OCI-LY7 (cell line): ENCODE measurements around the gene ATG10. TPM values are rescaled to one million over a fixed set of nuclear protein-coding genes. Genes with fewer than 3 reads are reported as not detected.

Experiments used
- BruUV-seq: library from RNA; stranded (reverse); fragments of 400-500 nt; replicated peaks from 2 replicates; lab custom pipeline; 2021; lab: Mats Ljungman, UMichigan
- CTCF ChIA-PET: fragments of 300-600 bp; sonication (Branson Sonifier 250); formaldehyde crosslinking; loops from one replicate; lab custom pipeline; 2022; ENCODE audit warnings: antibody characterized with exemption; ENCODE audit not compliant: unreplicated experiment; lab: Charles Lee
- POLR2A ChIA-PET: fragments of 300-600 bp; sonication (Branson Sonifier 250); formaldehyde crosslinking; loops from one replicate; lab custom pipeline; 2022; ENCODE audit warnings: antibody characterized with exemption; lab: Charles Lee
- DNase-seq: peaks from one replicate; pipeline ENCODE4 v3.0.0-alpha.2; 2015; ENCODE audit warnings: low spot score
- H2AFZ ChIP-seq: fragments of 200-600 bp; sonication (generic), shearing (Covaris generic); 2 replicates; pipeline ENCODE4 v1.6.1; 2014; ENCODE audit warnings: mild to moderate bottlenecking, antibody characterized with exemption, low read length, moderate library complexity
- H3K27ac ChIP-seq: fragments of 200-600 bp; sonication (generic); 2 replicates; pipeline ENCODE4 v1.5.1; 2014; ENCODE audit warnings: mixed run types, low read depth, mild to moderate bottlenecking, moderate library complexity, low read length, inconsistent platforms; ENCODE audit not compliant: poor library complexity, severe bottlenecking
- H3K36me3 ChIP-seq: fragments of 200-600 bp; sonication (generic); 2 replicates; pipeline ENCODE4 v1.6.1; 2014; ENCODE audit warnings: mild to moderate bottlenecking, antibody characterized with exemption, low read length, moderate library complexity, mixed read lengths; ENCODE audit not compliant: insufficient read depth
- H3K4me1 ChIP-seq: fragments of 200-600 bp; sonication (generic); 2 replicates; pipeline ENCODE4 v1.5.1; 2014; ENCODE audit warnings: mild to moderate bottlenecking, low read length; ENCODE audit not compliant: insufficient read depth, poor library complexity, severe bottlenecking
- H3K4me2 ChIP-seq: fragments of 200-600 bp; sonication (generic); 2 replicates; pipeline ENCODE4 v1.6.1; 2014; ENCODE audit warnings: mild to moderate bottlenecking, low read length
- H3K4me3 ChIP-seq: fragments of 200-600 bp; sonication (generic); 2 replicates; pipeline ENCODE4 v1.5.1; 2014; ENCODE audit warnings: mild to moderate bottlenecking, low read depth, low read length; ENCODE audit not compliant: poor library complexity, severe bottlenecking
- H3K79me2 ChIP-seq: fragments of 200-600 bp; sonication (generic); 2 replicates; pipeline ENCODE4 v1.6.1; 2016; ENCODE audit warnings: low read depth, mild to moderate bottlenecking, low read length, moderate library complexity, mixed read lengths; ENCODE audit not compliant: insufficient read depth
- H3K9me2 ChIP-seq: fragments of 200-600 bp; sonication (generic); 2 replicates; pipeline ENCODE4 v1.6.1; 2016; ENCODE audit warnings: mild to moderate bottlenecking, low read length, mixed read lengths; ENCODE audit not compliant: insufficient read depth
- H3K9me3 ChIP-seq: fragments of 200-600 bp; sonication (generic); 2 replicates; pipeline ENCODE4 v1.6.1; 2014; ENCODE audit warnings: mild to moderate bottlenecking, mixed run types, low read length, mixed read lengths
- H4K20me1 ChIP-seq: fragments of 200-600 bp; sonication (generic); 2 replicates; pipeline ENCODE4 v1.6.1; 2014; ENCODE audit warnings: mild to moderate bottlenecking, antibody characterized with exemption, low read length, moderate library complexity, mixed read lengths; ENCODE audit not compliant: insufficient read depth
- EZH2phosphoT487 ChIP-seq: fragments of 200-600 bp; sonication (generic); IDR thresholded peaks from 2 replicates; pipeline ENCODE4 v1.6.1; 2018; ENCODE audit warnings: low read depth, borderline replicate concordance, mild to moderate bottlenecking, mixed run types, antibody characterized with exemption, low read length, moderate library complexity, mixed read lengths
- intact Hi-C: fragments of 100-400 bp; cut with micrococcal nuclease; formaldehyde crosslinking; loops from one replicate; pipeline ENCODE4 v1.10.0; 2022; ENCODE audit not compliant: unreplicated experiment
- total RNA-seq, 2 experiments: library from RNA; depleted of rRNA in 1 of 2; stranded (reverse); fragments of >200 nt in 1 of 2; shearing (Covaris generic) in 1 of 2; gene quantifications; 2 replicates each; pipeline ENCODE4 v1.2.3, GENCODE V29; 2014 to 2022
- TF ChIP-seq, protein P1 (sequence below): fragments of 200-600 bp; sonication (generic); conservative IDR thresholded peaks from 2 replicates; pipeline ENCODE4 v1.5.1; 2014; ENCODE audit warnings: mild to moderate bottlenecking, antibody characterized with exemption, low read length, moderate library complexity, mixed read lengths

Gene ATG10
- total RNA-seq, 2 experiments from 2014 or later, result 5.4 to 14.8 TPM

DNA sequence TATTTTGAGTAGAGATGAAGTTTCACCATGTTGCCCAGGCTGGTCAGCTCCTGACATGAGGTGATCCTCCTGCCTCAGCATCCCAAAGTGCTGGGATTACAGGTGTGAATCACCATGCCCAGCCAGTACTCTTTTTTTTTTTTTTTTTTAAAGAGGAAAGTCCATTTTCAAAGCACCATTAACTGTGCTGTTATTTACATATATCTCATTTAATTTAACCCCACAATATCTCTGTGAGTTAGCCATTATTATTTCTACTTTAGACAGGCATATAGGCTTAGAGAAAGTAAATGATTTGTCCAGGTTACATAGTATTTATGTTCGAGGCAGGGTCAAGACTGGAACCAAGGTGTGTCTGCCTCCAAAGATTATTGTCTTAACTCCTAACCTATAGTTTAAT is 50.7 kb downstream of the ATG10 start:
- no peaks in the 10 kb centered on the region for H3K79me2 ChIP-seq
- no peak overlapping the region for H3K27ac ChIP-seq
- no peak for TF ChIP-seq EZH2phosphoT487
- TF ChIP-seq, protein P1, sequence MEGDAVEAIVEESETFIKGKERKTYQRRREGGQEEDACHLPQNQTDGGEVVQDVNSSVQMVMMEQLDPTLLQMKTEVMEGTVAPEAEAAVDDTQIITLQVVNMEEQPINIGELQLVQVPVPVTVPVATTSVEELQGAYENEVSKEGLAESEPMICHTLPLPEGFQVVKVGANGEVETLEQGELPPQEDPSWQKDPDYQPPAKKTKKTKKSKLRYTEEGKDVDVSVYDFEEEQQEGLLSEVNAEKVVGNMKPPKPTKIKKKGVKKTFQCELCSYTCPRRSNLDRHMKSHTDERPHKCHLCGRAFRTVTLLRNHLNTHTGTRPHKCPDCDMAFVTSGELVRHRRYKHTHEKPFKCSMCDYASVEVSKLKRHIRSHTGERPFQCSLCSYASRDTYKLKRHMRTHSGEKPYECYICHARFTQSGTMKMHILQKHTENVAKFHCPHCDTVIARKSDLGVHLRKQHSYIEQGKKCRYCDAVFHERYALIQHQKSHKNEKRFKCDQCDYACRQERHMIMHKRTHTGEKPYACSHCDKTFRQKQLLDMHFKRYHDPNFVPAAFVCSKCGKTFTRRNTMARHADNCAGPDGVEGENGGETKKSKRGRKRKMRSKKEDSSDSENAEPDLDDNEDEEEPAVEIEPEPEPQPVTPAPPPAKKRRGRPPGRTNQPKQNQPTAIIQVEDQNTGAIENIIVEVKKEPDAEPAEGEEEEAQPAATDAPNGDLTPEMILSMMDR, result no peak
- no peak overlapping the region for H3K4me3 ChIP-seq
- no peak overlapping the region for H3K4me2 ChIP-seq
- no peaks in the 10 kb centered on the region for H3K9me2 ChIP-seq
- H3K4me1 ChIP-seq, result no peaks in the 10 kb centered on the region
- no peaks in the 10 kb centered on the region for H3K36me3 ChIP-seq
- H2AFZ ChIP-seq, result no peak overlapping the region
- BruUV-seq, result no TSS peak
- H4K20me1 ChIP-seq, result no peaks in the 10 kb centered on the region
- no peak for DNase-seq
- ChIA-PET POLR2A (interaction anchor here (0.7 kb wide), 1 partner anchor 1182 kb away, joined by 4 read pairs; no protein-coding TSS in a partner anchor), CTCF (no interaction called here)
- H3K9me3 ChIP-seq, result no peaks in the 10 kb centered on the region
- intact Hi-C loops, result no loop called here

DNA sequence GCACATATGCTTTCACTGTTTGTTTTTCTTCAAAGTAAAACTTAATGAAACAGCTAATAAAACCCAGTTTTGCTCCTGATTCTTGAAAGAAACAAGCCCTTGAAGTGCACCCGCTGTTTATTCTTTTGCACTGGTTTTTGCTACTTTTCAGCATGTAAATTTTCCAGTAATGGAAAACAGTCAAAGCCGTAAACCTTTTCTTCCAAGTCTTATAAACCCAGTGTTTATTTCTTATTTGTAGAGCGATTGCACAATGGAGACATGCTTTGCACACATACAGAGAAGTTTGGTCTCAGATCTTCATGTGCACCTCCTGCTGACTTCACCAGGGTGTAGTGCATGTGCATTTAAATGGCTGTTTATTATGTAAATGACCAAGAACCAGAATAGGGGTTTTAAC is 51.8 kb downstream of the ATG10 start:
- POLR2A ChIA-PET, result no interaction called here
- no peak overlapping the region for H3K4me3 ChIP-seq

More for the DNA sequence above, 51.8 kb downstream of the ATG10 start:
- Histone ChIP-seq H3K9me2 (no peaks in the 10 kb centered on the region), H4K20me1 (no peaks in the 10 kb centered on the region), H3K27ac (no peak overlapping the region), H3K36me3 (no peaks in the 10 kb centered on the region), H3K4me2 (no peak overlapping the region), H3K4me1 (no peaks in the 10 kb centered on the region), H2AFZ (no peak overlapping the region), H3K9me3 (no peaks in the 10 kb centered on the region), H3K79me2 (no peaks in the 10 kb centered on the region)
- CTCF ChIA-PET, result no interaction called here
- no peak for TF ChIP-seq EZH2phosphoT487
- TF ChIP-seq, protein P1, result no peak
- DNase-seq, result no peak
- BruUV-seq, result no TSS peak
- intact Hi-C loops, result no loop called here
